IPS DF 19.7 (cell line): Measurements from ENCODE around the gene SYNE1.

Experiments used
- DNase-seq: peaks from one replicate; pipeline ENCODE4 v3.0.0-alpha.2; 2013; ENCODE audit warnings: low read depth, low spot score

SYNE1 gene

GRCh38 chr6:152233547-152234320, 403.4 kb downstream of the SYNE1 start:
- no peak for DNase-seq

GRCh38 chr6:152232501-152233151, 404.5 kb downstream of the SYNE1 start:
- DNase-seq: no peak

GRCh38 chr6:152229330-152229729, 407.8 kb downstream of the SYNE1 start:
- no peak for DNase-seq

GRCh38 chr6:152226119-152226518, 411.0 kb downstream of the SYNE1 start:
- no peak for DNase-seq

- DNase-seq: no peak
Observed at GRCh38 chr6:152225241-152225934, 411.8 kb downstream of the SYNE1 start.

GRCh38 chr6:152223636-152224035, 413.5 kb downstream of the SYNE1 start:
- DNase-seq: no peak

- no peak for DNase-seq
Observed at GRCh38 chr6:152221806-152222628, 415.1 kb downstream of the SYNE1 start.

- DNase-seq: no peak
Observed at GRCh38 chr6:152220786-152221185, 416.4 kb downstream of the SYNE1 start.

- DNase-seq: no peak
Observed at GRCh38 chr6:152218887-152219286, 418.3 kb downstream of the SYNE1 start.

GRCh38 chr6:152212437-152212836, 424.7 kb downstream of the SYNE1 start:
- no peak for DNase-seq

GRCh38 chr6:152209211-152209610, 428.0 kb downstream of the SYNE1 start:
- no peak for DNase-seq

- no peak for DNase-seq
Observed at GRCh38 chr6:152207915-152208714, 429.0 kb downstream of the SYNE1 start.

GRCh38 chr6:152206072-152206818, 430.9 kb downstream of the SYNE1 start:
- DNase-seq: no peak

- no peak for DNase-seq
Observed at GRCh38 chr6:152204591-152204990, 432.6 kb downstream of the SYNE1 start.

- DNase-seq: no peak
Observed at GRCh38 chr6:152201120-152201519, 436.0 kb downstream of the SYNE1 start.

GRCh38 chr6:152195896-152196295, 441.3 kb downstream of the SYNE1 start:
- no peak for DNase-seq

- DNase-seq: no peak
Observed at GRCh38 chr6:152189736-152190135, 447.4 kb downstream of the SYNE1 start.

GRCh38 chr6:152188011-152188410, 449.2 kb downstream of the SYNE1 start:
- no peak for DNase-seq

- no peak for DNase-seq
Observed at GRCh38 chr6:152186840-152187239, 450.3 kb downstream of the SYNE1 start.

GRCh38 chr6:152184917-152185574, 452.1 kb downstream of the SYNE1 start:
- no peak for DNase-seq
